Ishikawa (cell line): Measurements from ENCODE around the gene OSCP1.

ENCODE experiments used
- CEBPB ChIP-seq: IDR thresholded peaks from 2 replicates; pipeline ENCODE4 v1.6.1; 2012
- CREB1 ChIP-seq: IDR thresholded peaks from 2 replicates; pipeline ENCODE4 v1.6.1; 2012; ENCODE audit warnings: low read depth
- FOXM1 ChIP-seq: IDR thresholded peaks from 2 replicates; pipeline ENCODE4 v1.6.1; 2012; ENCODE audit warnings: low read depth, borderline replicate concordance
- REST ChIP-seq: IDR thresholded peaks from 2 replicates; pipeline ENCODE4 v1.6.1; 2012; ENCODE audit warnings: low read depth, mild to moderate bottlenecking
- USF1 ChIP-seq: IDR thresholded peaks from 2 replicates; pipeline ENCODE4 v1.6.1; 2012
- YY1 ChIP-seq: IDR thresholded peaks from 2 replicates; pipeline ENCODE4 v1.6.1; 2012; ENCODE audit warnings: low read depth

- TF ChIP-seq FOXM1 (no peak), REST (no peak), CEBPB (no peak), USF1 (no peak), YY1 (no peak), CREB1 (no peak)
Observed at GRCh38 chr1:36442337-36442736, 7.9 kb downstream of the OSCP1 start.
